Stimulated activated CD8-positive, alpha-beta memory T cell treated with anti-CD3 and anti-CD28 coated beads, Interleukin-4, amount 100 ng/mL, for 24 hours (primary cell): Measurements from ENCODE around the gene ATXN2L.
A peak's percentile ranks its signal among the peaks of the same experiment; 100 is the strongest.
"Not testable (repeated sequence)": the region's sequence is repeated elsewhere in the genome, so short reads cannot be mapped to it uniquely, and the experiment has no call there.

Source experiments
- DNase-seq: peaks from one replicate; pipeline ENCODE4 v3.0.0-alpha.2; 2020; ENCODE audit warnings: low read depth

ATXN2L gene

GRCh38 chr16:28822520-28823290 lies at the start of gene ATXN2L:
ATXN2L (plus strand) TSS chr16:28822999; CDS start chr16:28823260, 261 bp downstream.
- peak; percentile 92 for DNase-seq

- not testable (repeated sequence) for DNase-seq
Observed at GRCh38 chr16:28781697-28782096, 41.1 kb upstream of the ATXN2L start.

DNA sequence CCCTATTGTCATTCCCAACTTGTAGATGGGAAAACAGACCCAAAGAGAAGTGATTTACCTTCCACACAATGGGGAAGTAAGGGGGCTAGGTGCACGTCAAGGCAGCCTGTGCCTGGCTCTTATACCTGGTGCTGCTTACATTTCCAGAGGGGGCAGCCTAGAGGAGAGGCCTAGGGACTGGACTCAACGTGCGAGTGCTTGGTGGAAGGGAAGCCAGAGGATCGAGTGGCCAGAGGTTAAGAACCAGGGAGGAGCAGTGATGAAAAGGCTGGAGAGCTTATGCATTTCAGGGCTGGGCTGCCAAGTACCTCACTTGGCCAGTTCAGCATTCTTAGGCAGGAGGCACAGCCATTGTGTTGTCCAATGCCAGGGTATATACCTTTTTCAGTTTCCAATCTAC lies 40.4 kb upstream of the ATXN2L start:
- not testable (repeated sequence) for DNase-seq

GRCh38 chr16:28802235-28803019 lies 20.4 kb upstream of the ATXN2L start:
- peak; percentile 46 for DNase-seq

DNA sequence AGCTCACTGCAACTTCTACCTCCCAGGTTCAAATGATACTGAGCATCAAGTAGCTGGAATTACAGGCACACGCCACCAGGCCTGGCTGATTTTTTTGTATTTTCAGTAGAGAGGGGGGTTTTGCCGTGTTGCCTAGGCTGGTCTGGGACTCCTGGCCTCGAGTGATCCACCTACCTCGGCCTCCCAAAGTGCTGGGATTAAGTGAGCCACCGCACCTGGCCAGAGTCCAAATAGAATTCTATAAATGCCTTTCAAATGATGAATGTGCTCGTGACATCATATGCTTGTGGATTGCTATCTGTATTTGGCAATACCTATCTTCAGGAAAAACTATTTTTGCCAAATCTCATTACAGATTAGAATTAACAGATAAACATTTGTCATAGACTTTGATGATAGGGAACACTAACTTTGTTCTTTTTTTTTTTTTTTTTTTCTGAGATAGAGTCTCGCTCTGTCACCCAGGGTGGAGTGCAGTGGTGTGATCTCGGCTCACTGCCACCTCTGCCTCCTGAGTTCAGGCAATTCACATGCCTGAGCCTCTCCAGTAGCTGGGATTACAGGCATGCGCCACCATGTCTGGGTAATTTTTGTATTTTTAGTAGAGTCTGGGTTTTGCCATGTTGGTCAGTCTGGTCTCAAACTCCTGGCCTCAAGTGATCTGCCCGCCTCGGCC lies 15.2 kb upstream of the ATXN2L start:
- DNase-seq, result not testable (repeated sequence)

GRCh38 chr16:28820016-28820415 lies 2.8 kb upstream of the ATXN2L start:
- no peak for DNase-seq

GRCh38 chr16:28820546-28820945 lies 2.3 kb upstream of the ATXN2L start:
- DNase-seq, result not testable (repeated sequence)

DNA sequence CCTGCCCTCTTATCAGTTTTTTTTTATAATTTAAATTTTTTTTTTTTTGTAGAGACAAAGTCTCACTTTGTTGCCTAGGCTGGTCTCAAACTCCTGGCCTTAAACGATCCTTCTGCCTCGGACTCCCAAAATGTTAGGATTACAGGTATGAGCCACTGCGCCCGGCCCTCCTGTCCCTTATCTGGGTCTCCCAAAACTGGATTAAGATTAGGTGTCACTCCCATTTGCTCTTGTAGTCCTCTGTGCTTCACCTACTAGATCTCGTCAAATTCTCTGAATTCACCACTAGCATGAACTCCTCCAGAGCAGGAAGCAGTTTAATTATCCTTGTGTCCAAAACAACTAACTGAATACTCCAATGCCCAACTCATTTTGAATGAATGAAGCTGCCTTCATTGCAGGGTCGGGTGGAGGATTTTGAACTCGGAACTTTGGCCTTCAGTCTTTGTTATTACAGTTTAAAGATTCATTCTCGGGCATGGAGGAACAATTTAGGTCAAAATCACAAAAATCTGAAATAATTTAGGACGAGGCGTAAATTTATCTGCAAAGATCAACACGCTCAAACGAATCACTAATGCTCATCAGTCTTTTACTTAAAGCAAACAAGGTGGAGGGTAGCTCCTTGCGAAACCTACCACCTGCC lies 802 bp upstream of the ATXN2L start:
- no peak for DNase-seq

GRCh38 chr16:28823291-28823872 lies 583 bp downstream of the ATXN2L start:
- no peak for DNase-seq

- DNase-seq, result peak; percentile 95
Observed at GRCh38 chr16:28823873-28824716, 1.3 kb downstream of the ATXN2L start.

- DNase-seq, result no peak
Observed at GRCh38 chr16:28824717-28824973, 1.8 kb downstream of the ATXN2L start.

DNA sequence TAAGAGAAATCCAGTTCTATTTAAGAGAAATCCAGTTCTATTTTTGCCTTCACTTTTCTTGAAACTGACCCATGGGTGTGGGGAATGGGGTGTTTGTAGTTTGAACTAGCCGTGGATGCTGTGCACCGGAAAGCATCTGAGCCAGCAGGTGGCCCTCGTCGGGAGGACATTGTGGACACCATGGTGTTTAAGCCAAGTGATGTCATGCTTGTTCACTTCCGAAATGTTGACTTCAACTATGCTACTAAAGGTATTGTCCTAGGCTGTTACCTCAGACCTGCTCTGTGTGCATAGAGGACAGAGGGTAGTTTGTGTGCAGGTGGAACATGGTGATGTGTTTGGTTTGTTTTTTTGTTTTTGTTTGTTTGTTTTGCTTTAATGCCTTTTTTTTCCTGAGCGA lies 3.3 kb downstream of the ATXN2L start:
- DNase-seq, result no peak

DNA sequence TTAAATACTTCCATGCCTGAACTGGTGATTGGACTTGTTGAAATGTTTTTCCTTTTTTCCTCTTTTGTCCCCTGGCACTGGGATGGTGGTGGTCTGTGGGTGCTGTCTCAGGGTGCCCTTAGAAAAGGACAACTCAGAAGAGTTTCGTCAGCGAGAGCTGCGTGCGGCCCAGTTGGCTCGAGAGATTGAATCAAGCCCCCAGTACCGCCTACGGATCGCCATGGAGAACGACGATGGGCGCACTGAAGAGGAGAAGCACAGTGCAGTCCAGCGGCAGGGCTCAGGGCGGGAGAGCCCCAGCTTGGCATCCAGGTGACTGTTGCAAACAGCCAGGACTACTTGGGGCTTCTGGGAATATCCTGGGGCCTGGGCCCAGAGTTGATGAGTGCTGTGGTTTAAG lies 6.9 kb downstream of the ATXN2L start:
- DNase-seq, result no peak

DNA sequence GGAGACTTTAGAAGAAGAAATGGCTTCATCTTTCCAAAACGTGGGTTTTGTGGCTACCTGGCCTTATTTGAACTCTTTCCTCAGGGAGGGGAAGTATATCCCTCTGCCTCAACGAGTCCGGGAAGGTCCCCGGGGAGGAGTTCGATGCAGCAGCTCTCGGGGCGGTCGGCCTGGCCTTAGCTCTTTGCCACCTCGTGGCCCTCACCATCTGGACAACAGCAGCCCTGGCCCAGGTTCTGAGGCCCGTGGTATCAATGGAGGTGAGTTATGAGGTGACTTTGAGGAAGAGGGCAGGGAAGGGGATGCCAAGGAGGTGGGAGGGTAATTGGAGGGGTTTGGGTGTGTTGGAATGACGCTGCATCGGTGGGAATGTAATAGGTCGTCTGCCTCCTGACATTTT lies 7.7 kb downstream of the ATXN2L start:
- no peak for DNase-seq

GRCh38 chr16:28834349-28834748 lies 11.6 kb downstream of the ATXN2L start:
- no peak for DNase-seq

- DNase-seq, result no peak
Observed at GRCh38 chr16:28834873-28835863, 12.4 kb downstream of the ATXN2L start.

DNA sequence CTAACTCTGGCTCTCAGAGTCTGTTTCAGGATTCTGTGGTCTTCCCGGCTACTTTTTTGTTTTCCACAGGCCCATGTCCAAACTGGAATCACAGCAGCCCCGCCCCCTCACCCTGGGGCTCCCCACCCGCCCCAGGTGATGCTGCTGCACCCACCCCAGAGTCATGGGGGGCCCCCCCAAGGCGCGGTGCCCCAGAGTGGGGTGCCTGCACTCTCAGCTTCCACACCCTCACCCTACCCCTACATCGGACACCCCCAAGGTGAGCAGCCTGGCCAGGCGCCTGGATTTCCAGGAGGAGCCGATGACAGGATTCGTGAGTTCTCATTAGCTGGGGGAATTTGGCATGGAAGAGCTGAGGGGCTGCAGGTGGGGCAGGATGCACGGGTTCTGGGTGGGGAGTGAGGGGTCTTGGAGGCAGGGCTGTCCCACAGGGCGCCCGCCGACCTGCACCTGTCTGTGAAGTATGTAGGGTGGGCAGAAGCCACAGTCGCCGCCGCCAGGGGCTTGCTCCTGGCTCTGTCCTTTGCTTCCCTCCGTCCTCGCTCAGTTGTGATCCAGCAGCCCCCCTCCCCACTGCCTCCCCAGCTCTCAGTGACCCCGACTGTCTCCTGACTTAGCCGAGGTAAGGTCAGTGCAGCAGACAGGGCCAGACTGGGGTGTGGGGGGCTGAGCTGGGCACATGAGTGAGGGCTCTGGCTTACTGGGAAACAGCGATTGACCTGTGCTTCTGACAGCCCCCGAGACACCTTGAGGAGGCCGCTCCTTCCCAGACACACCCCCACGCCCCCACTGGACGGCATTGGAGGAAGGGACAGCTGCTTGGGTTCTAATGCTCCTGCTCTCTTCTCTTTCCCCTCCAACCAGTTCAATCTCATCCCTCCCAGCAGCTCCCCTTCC lies 13.3 kb downstream of the ATXN2L start:
- no peak for DNase-seq

DNA sequence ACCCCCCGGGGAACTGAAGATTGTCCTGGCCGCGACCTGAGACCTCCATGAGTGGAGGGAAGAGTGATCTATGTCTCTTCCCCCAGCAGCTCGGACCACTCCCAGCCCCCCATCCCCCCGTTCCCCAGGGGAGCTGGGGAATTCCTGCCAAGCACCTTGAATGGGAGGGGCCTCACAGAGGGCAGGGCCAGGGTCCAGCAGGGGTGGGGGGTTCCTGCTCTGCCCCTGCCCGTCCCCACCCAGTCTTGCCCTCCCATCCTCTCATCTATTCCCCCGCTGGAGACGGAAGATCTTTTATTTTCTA lies 13.9 kb downstream of the ATXN2L start:
- no peak for DNase-seq
